Measurements from ENCODE around the gene NOS1.

Gene NOS1

DNA sequence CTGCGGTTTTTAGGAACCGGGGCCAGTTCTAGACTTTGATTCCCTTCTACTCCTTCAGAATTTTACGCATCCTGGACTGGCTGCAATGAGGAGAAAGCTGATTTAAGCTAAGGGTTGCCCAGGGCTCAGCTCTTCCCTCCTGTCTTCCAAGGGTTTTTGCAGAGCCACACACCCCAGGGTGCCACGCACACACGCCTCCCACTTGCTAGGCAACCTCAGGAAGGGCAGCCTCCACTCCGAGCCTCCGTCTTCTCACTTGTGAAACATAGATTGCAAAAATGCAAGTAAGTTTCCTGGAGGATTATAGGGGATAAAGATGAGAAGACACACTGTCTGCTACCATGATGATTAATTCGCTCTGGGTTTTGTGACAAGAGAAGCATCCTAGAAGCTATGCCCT, 31.7 kb downstream of the NOS1 start:
- no peak for DNase-seq

DNA sequence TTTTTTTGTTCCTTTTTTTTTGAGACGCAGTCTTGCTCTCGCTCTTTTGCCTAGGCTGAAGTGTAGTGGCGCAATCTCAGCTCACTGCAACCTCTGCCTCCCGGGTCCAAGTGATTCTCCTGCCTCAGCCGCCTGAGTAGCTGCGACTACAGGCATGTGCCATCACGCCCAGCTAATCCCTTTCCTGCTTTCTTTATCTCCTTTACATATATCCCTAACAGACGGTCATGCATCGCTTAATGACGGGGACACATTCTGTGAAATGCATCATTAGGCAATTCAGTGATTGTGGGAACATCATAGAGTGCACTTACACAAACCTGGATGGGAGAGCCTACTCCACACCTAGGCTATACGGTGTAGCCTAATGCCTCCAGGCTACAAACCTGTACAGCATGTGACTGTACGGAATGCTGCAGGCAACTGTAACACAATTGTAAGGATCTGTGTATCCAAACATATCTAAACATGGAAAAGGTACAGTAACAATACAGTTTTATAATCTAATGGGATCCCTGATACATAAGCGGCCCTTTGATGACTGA, 32.8 kb downstream of the NOS1 start:
- no peak for DNase-seq

DNA sequence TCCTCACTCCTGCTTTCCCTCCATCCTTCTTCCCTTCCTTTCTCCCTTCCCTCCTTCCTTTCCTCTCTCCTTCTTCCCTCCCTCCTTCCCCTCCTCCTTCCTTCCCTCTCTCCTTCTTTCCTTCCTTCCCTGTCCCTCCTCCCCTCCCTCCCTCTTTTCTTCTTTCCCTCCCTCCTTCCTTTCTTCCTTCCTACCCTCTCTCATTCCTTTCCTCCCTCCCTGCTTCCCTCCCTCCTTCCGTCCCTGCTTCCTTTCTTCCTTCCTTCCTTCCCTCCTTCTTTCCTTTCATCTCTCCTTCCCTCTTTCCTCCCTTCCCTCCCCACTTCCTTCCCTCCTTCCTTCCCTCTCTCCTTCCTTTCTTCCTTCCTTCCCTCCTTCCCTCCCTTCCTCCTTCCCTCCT, 39.0 kb downstream of the NOS1 start:
- DNase-seq, result no peak

DNA sequence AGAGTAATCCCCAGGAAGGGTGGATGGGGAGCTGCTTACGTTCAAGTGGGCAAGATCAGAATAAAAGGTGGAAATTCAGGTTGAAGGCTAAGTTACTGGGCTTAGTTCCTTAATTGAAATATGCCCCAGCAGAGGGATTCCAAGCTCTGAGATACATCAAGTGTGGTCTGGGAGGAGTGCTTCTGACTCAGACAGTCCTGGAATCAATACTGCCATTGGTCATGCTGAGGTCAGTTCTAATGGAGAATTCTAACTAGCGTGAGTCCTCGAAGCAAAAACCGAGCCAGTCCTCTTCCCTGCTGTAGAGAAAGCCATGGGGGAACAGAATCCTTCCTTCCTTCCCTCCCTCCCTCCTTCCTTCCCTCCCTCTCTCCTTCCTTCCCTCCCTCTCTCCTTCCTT, 39.9 kb downstream of the NOS1 start:
- DNase-seq, result no peak

DNA sequence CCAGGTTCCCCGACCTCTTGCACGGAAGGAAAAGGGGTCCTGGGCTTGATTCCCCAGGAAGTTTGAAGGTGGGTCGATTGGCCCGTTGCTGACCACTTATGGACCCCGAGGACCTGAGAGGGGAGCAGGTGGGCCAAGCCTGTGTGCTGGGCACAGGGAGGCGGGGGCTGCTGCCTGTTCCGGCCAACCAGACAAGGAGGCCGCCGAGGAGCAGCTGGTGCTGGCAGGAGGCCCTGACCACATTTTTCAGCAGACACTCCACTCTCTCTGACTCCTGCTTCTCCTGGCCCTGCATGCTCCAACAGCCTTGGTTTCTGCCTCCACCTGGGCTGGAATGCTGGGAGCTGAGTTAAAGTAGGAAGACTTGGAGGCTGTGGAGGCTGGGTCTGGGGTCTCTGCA, 42.8 kb downstream of the NOS1 start:
- DNase-seq, result no peak

DNA sequence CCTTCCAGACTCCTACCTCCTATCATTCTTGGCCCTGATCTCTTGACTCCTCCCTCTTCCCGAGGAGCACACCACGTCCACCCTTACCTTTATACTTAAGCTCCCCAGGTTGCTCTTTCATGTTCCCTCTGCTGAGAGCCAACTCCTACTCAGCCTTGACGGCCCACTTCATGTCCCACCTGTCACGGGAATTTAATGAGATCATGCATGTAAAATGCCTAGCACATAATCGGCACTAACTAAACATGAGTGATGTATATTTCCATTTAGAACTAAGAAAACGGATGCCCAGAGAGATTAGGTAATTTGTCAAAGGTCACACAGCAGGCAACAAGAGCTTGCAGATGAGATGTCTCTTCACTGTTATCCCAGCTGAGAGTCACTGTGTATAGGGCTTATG, 45.1 kb downstream of the NOS1 start:
- DNase-seq, result no peak

DNA sequence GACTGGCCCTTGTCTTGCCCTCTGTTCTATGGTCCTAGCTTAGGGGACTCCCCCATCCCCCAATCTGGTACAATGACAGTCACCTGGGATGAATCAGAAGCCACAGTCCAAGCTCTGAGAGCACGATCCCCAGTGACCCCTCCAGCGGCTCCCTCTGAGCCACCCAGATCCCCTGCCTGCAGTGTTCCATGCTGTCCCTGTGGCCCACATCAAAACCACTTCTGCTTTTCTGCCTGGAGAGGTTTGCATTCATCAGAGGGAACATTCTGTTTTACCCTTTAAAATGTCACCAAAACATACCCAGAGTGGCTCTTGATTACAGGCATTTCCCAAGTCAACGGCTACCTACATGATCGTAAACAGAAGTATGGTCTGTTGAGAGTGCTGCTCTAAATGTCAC, 47.5 kb downstream of the NOS1 start:
- no peak for DNase-seq

DNA sequence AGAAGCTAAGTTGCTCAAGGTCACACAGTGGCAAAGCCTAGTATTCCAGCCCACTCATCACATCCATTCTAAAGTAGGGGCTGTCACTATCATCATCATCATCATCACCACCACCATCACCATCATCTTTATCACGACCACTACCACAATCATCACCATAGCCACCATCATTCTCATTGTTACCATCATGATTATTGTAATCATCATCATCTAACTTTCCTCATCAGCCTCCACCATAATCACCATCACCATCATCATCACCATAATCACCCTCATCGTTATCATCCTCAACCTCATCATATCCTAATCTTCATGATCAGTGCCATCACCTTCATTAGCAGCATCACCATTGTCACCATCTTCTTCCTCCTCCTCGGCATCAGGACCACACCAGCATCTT, 48.7 kb downstream of the NOS1 start:
- no peak for DNase-seq

DNA sequence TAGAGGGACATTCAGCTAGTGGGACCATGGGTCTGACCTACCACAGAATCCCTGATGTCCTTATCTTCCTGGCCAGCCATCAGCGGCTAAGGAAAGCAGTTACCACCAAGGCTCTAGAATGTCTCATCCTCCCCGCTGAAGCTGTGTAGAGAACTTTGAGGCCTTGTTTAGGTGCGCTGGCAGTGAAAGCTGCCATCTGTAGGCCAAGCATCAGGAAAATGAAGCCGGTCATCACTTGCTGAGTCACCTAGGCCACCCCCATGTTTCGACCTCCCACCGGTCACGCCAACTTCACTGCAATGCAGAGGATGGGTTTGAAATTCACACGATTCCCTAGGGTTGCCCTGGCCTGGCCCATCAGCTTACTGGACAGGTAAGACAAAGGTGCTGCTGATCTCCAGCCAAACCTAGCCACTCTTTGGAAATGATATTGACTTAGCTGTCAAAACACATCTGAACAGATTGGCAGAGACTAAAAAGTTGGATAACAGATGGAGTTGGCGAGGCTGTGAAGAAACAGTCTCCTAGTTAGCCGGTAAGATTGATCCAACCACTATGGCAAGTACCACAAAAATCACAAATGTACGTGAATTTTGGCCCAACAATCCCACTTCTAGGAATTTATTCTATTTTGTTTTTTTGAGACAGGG, 52.0 kb downstream of the NOS1 start:
- no peak for DNase-seq

DNA sequence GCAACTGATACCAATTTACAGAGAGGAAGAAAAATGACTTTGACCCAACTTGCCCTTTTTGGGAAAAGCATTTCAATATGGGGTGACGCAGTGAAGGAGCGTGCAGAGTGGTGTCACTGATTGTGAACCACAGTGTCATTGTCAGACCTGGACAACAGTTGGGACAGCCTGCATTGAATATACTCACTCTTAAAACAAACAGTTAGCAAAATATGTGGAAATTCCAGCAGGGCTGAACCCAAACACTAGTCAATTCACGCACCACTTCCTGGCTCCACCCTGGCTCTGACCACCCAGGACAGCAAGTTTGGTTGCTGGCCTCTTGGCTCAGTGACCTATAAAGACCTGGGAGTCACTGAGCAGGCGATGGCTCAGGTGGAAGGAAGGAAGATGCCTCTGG, 61.3 kb downstream of the NOS1 start:
- DNase-seq, result no peak

DNA sequence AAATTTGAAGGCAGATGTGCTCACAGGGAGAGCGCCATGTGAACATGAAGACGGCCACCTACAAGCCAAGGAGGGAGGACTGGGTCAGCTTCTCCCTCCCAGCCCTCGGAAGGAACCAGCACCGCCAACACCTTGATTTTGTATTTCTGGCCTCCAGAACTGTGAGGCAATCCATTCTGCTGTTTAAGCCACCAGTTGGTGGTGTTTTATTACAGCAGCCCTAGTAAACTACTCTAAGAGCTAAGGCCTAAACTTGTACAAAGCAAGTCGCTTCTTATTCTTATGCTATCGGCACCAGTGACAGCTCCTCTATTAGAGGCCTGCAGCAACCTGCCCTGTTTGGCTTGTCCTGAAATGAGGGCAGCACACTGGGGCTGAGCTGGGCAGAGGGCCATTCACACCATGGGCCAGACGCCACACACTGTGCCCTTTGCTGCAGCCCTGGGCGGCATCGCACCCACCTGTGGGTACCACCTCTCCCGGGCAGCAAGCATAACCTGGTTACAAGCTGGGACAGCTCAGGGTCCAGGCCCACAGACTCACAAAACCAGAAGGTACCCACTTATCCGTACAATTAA, 62.7 kb downstream of the NOS1 start:
- no peak for DNase-seq

DNA sequence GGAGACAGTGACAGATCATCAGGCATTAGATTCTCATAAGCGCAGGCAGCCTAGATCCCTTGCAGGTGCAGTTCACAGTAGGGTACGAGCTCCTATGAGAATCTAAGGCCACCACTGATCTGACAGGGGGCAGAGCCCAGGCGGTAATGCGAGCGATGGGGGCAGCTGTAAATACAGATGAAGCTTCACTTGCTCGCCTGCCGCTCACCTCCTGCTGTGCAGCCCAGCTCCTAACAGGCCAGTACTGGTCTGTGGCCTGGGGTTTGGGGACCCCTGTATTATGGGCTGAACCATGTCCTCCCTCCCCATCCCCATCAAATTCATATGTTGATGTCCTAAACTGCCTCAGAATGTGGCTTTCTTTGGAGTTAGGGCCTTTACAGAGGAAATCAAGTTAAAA, 63.2 kb downstream of the NOS1 start:
- no peak for DNase-seq

DNA sequence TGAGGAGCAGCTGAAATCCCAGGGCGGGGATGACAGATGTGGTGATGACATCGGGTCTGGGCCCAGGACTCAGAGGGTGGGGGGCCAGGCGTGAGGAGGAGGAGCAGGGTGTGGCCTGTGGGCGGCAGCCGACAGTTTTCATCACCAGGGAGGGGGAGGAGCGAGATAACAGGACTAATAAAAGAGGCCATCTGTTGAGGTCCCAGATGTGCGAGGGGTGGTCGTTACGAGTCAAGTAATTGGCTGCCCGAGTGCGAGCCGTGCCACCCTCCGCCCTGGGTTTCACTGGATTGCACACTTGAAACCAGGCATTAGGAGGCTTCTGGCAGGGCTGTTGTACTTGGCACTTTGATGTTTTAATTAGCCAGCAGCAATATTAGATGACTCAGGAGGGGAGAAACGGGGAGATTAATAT, 67.2 kb downstream of the NOS1 start:
- DNase-seq, result no peak

DNA sequence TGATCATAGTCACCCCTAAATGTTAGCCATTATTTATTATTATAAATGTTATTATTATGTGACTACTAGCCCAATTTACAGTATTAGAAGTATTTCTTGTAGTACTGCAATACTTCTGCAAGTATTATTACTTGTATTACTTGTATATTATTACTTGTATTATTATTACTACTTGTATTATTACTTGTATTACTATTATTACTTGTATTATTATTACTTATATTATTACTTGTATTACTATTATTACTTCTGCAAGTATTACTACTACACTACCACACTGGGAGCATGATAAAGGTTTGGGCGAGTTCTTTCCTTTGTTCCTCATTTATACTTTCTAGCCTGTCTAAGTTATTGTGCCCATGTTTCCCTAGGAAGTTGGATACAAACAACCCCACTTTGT, 67.9 kb downstream of the NOS1 start:
- no peak for DNase-seq

DNA sequence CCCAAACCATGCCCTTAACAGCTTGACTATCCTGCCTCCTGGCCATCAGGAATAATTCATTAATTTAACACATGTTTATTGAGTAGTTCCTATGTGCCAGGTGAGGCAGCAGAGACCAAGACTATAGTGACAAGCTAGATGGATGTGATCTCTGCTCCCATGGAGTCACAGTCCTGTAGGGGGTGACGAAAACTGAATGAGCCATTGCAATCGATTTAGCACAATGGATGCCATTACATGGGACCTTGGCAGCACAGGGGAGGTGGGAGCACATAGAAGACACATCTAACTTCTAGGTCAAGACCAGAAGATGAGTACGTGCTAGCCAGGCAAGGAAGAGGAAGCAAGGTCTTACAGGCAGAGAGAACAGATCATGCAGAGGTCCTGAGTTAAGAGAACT, 68.7 kb downstream of the NOS1 start:
- DNase-seq, result no peak

DNA sequence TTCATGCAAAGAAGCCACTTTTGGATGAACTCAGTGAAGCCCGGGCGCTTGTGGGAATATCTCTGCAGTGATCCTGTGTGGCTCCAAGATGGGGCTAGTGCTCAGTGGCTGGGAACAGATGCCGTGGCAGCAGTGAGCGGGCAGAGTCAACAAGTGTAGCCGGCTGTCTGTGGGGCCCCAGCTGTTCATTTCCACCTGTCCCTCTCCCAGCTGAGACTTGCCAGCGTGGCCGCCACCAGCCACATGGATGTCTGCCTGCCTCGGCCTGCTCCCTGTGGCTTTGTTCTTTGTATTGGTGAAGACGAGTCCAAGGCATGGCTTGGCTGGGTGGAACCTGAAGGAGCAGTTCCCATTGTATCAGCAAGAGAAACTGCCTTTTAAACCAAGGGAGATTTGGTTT, 77.3 kb downstream of the NOS1 start:
- DNase-seq, result no peak

DNA sequence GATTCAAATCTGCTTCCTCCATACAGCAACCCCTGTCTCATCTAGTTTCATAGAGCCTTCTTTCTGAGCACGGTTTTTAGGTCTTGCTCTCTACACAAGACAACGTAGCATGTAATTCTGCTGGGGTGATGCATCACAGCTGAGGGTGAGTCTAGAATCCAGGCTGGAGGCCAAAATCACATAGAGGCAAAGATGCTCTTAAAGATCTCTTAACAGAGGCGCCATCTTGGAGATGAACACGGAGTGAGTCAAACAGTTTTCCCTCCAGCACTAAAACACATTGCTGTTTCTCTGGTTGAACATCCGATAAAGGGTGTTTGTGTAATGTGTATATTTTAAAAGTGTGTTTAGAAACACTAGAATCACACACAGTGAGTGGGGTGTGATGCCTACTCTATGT, 78.9 kb downstream of the NOS1 start:
- no peak for DNase-seq

DNA sequence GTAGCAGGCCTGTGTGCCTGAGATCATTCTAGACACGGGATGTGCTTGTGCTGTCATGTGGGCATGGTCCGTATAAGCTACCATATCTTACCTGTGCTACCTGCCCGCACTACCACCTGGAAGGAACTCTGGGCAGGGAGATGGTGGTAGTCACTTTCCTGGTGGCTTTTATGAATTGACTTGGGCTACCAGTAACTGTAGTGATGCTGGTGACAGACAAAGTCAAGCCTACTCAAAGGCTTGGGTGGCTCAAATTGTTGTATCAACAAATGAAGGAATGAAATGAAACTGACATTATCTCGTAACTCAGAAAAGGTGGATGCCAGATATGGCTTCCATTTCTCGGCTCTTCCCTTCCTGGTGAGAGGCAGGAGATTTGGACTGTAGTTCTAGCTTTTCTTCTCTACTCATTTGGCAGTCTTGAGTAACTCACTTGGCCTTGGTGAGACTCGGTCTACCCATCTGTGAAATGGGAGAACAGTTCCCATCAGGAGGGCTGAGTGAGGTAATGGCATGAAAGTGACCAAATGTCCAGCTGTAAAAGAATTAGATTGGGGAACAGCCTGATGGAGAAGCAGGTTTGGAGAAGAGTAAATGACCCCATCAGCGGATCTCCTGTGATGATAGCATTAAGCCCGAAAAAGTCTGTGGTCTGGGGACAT, 81.3 kb downstream of the NOS1 start:
- no peak for DNase-seq

DNA sequence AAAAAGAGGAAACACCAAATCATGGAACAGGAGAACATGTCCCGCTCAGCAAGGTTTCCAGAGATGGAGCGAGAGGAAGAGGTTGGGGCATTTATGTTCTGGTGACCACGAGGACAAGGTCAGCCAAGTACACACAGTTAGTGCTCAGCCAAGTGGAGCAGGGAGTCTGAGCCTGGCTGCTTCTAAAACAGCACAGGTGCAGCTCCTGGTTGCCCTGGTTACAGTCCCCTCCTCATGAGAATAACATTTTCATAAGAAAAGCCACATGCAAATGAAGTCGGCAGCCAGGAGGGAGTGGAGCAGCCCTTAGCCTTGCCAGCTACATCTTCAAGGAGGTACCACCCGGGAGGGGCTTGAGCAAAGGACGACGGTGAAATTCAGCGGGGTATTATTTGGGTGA, 81.8 kb downstream of the NOS1 start:
- no peak for DNase-seq

DNA sequence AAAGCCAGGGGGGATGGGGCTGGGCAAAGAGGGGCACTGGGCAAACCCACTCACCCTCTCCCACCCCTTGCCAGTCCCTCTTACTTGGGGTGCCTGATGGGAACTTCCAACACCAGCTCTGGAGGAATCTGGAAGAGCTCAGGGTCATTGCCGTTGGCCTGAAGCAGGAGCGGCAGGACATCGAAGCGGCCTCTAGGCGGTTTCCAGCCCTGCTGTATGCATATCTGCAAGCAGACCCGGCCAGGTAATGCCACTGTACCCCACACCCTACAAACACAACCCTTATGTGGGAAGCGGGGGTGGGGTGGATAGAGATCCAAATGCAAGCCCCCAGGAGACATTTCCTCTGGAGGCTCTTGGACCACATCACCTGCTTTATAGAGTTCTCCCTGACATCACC, 83.6 kb downstream of the NOS1 start:
- no peak for DNase-seq

DNA sequence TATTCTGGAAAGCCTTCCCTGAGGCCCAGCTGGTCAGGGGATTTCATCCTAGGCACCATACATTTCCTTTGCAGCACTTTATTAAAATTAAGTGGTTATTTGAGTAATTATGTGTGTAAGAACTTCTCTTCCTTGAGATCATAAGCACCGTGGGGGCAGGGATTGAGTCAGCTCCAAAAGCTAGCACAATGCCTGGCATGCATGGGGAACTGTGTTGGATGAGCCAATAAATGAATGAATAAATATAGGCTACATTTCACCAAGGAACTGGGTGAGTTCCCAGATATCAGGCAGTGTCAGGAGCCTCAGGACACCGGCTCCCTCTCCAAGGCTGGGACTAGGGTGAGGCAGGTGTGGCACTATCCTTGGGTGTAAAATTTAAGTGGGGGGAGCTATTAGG, 88.3 kb downstream of the NOS1 start:
- no peak for DNase-seq

DNA sequence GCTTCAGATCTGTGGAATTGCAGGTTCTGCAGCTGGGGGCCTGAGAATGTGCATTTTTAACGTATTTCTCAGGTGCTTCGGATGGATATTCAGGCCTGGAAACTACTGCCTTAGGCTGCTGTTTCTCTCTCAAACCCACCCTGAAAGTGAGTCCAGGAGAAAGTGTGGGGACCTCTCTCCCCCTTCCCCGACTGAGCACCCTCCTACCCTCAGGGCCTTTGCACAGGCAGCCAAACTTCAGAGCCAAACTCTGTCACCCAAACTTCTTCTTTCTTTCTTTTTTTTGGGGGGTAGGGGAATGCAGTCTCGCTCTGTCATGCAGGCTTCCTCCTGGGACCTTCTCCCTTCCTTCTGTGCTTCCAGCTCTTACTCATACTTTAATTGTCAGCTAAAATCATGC, 88.7 kb downstream of the NOS1 start:
- no peak for DNase-seq

DNA sequence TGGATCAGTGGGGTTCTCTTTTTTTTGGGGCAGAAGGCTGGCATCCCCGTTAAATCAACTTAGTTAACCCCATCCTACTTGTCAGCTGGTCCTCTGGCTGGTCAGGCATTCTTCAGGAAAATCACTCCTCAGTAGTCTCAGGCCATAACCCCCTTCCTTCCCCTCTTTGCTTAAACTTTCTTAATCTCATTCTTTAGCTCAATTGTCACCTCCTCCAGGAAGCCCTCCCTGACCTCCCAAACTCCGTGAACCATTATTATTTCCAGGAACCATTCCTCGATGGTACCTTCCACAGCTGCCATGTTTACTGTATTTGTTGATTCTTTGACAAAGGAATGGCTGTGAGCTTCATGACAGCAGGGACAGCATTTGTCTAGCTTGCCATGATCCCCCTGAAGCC, 98.7 kb downstream of the NOS1 start:
- no peak for DNase-seq

DNA sequence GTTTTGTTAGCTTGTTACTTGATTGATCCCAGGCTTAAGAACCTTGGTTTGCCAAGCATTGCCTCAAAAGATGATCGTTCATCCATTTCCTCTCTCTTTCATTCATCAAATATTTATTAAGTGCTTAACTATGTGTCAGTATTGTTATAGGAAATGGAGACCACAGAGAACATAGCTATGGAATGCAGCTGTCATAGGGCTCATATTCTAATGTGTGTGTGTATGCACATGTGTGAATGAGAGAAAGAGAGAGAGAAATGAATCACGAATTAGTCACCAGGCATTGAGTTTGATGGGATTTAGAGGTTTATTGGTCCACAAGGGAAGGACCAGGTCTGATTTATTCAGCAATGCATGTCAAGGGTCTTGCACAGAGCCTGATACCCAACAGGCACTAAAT, 100.2 kb downstream of the NOS1 start:
- no peak for DNase-seq

DNA sequence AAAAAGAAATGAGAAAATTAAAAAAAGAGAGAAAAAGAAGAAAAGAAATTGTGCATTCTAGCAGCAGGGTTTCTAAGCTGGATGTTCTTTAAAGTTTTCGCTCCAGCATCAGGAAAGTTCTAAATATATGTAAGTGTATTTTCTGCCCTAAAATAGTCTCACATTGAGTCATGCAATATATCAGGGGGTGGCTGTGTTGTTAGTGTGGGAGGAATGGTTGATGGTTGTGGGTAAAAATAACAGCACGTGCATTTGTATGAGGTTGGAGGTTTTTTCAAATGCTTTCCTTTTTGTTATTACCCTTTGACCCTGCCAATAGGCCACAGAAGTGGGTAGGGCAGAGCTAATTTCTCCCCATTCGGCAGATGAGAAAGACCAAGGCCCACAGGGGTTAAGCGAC, 106.0 kb downstream of the NOS1 start:
- DNase-seq, result no peak

Measured in amniotic stem cell (primary cell).